Endothelial cell of umbilical vein (primary cell): ENCODE measurements around the gene NDUFAF2. TPM values are rescaled to one million over a fixed set of nuclear protein-coding genes. Genes with fewer than 3 reads are reported as not detected.

Experiments used
- BruUV-seq: library from RNA; stranded (reverse); fragments of 400-500 nt; replicated peaks from 2 replicates; lab custom pipeline; 2021; lab: Mats Ljungman, UMichigan
- CTCF ChIA-PET: fragments of 300-600, 350-600 bp; sonication (Branson Sonifier 250); formaldehyde crosslinking; loops from one replicate; lab custom pipeline; 2021; ENCODE audit warnings: antibody characterized with exemption, inconsistent platforms; lab: Charles Lee
- POLR2A ChIA-PET: fragments of 300-600, 350-600 bp; sonication (Branson Sonifier 250); formaldehyde crosslinking; loops from one replicate; lab custom pipeline; 2021; ENCODE audit warnings: antibody characterized with exemption, inconsistent platforms; lab: Charles Lee
- DNase-seq: peaks from one replicate; pipeline ENCODE4 v3.0.0-alpha.2; 2011; ENCODE audit warnings: low read depth, low spot score
- FAIRE-seq: peaks from 2 replicates; lab custom pipeline; 2011; peaks lifted over from hg19 to GRCh38; lab: Jason Lieb, UNC
- H2AFZ ChIP-seq: 2 replicates; pipeline ENCODE4 v1.6.0; 2012; ENCODE audit warnings: low read depth, low read length, control low read depth, inconsistent platforms
- H3K27ac ChIP-seq: 2 replicates; pipeline ENCODE4 v1.5.1; 2011; ENCODE audit warnings: low read depth, mild to moderate bottlenecking, control low read depth, low read length, moderate library complexity; ENCODE audit not compliant: insufficient read depth
- H3K27me3 ChIP-seq, 2 experiments: 2 replicates each; pipeline versions ENCODE4 v1.6.0 to v1.6.1; 2011; ENCODE audit warnings: low read length in 2 of 2, mixed read lengths in 1 of 2; ENCODE audit not compliant: control insufficient read depth in 2 of 2, insufficient read depth in 2 of 2
- H3K36me3 ChIP-seq, 2 experiments: 2 replicates in 1 of 2; 3 replicates in 1 of 2; pipeline ENCODE4 v1.5.1; 2011; ENCODE audit warnings: low read length in 2 of 2, mild to moderate bottlenecking in 1 of 2, moderate library complexity in 1 of 2; ENCODE audit not compliant: control insufficient read depth in 2 of 2, insufficient read depth in 2 of 2; ENCODE audit errors: extremely low read depth in 1 of 2
- H3K4me1 ChIP-seq: 3 replicates; pipeline ENCODE4 v1.5.1; 2011; ENCODE audit warnings: mild to moderate bottlenecking, low read length; ENCODE audit not compliant: control insufficient read depth, insufficient read depth; ENCODE audit errors: extremely low read depth
- H3K4me2 ChIP-seq: 2 replicates; pipeline ENCODE4 v1.6.1; 2011; ENCODE audit warnings: low read length, control low read depth, mixed read lengths; ENCODE audit not compliant: insufficient read depth
- H3K4me3 ChIP-seq, 3 experiments: fragments of 200-600 bp in 1 of 3; sonication (generic), shearing (Covaris generic) in 1 of 3; replicated peaks in 1 of 3; 2 replicates each; pipeline ENCODE4 v1.5.1; 2011 to 2016; ENCODE audit warnings: control low read depth in 3 of 3, low read length in 3 of 3, mild to moderate bottlenecking in 2 of 3, inconsistent platforms in 1 of 3, low read depth in 1 of 3, moderate library complexity in 1 of 3; ENCODE audit not compliant: insufficient read depth in 1 of 3
- H3K79me2 ChIP-seq: 2 replicates; pipeline ENCODE4 v1.6.0; 2012; ENCODE audit warnings: low read length, inconsistent platforms; ENCODE audit not compliant: control insufficient read depth, insufficient read depth
- H3K9ac ChIP-seq: replicated peaks from 2 replicates; pipeline ENCODE3; 2011; ENCODE audit warnings: low read length, control low read depth; ENCODE audit not compliant: insufficient read depth; ENCODE audit errors: extremely low read depth
- H3K9me1 ChIP-seq: replicated peaks from 3 replicates; pipeline ENCODE4 v1.6.0; 2011; ENCODE audit warnings: mild to moderate bottlenecking, low read length; ENCODE audit not compliant: control insufficient read depth, insufficient read depth; ENCODE audit errors: extremely low read depth
- H3K9me3 ChIP-seq: replicated peaks from 2 replicates; pipeline ENCODE4 v1.5.1; 2012; ENCODE audit warnings: low read length, inconsistent platforms; ENCODE audit not compliant: control insufficient read depth, insufficient read depth
- H4K20me1 ChIP-seq: replicated peaks from 2 replicates; pipeline ENCODE3; 2011; ENCODE audit warnings: mild to moderate bottlenecking, low read length; ENCODE audit not compliant: control insufficient read depth, insufficient read depth; ENCODE audit errors: extremely low read depth
- EZH2 ChIP-seq: IDR thresholded peaks from 2 replicates; pipeline ENCODE4 v1.6.1; 2012; ENCODE audit warnings: borderline replicate concordance, low read depth, mild to moderate bottlenecking, moderate library complexity, low read length, inconsistent platforms; ENCODE audit not compliant: severe bottlenecking
- FOS ChIP-seq: IDR thresholded peaks from 2 replicates; pipeline ENCODE4 v1.6.1; 2011; ENCODE audit warnings: mild to moderate bottlenecking, low read length, moderate library complexity, borderline replicate concordance; ENCODE audit not compliant: insufficient read depth
- GATA2 ChIP-seq: IDR thresholded peaks from 2 replicates; pipeline ENCODE4 v1.7.0; 2011; ENCODE audit warnings: low read depth, mild to moderate bottlenecking, moderate library complexity, mixed read lengths, low read length; ENCODE audit not compliant: insufficient read length, insufficient read depth
- JUN ChIP-seq: IDR thresholded peaks from 2 replicates; pipeline ENCODE4 v1.6.1; 2011; ENCODE audit warnings: borderline replicate concordance, low read depth; ENCODE audit not compliant: insufficient read length, insufficient read depth
- MYC ChIP-seq: IDR thresholded peaks from one replicate; pipeline ENCODE4 v1.6.1; 2011; ENCODE audit warnings: mild to moderate bottlenecking, low read depth, low read length
- POLR2A ChIP-seq: IDR thresholded peaks from 2 replicates; pipeline ENCODE4 v1.6.1; 2012; ENCODE audit warnings: low read depth, mild to moderate bottlenecking, control low read depth, low read length
- POLR2AphosphoS5 ChIP-seq: IDR thresholded peaks from 2 replicates; pipeline ENCODE4 v1.6.1; 2012; ENCODE audit warnings: low read depth, mild to moderate bottlenecking, control low read depth, low read length, moderate library complexity; ENCODE audit not compliant: insufficient read depth
- dilution Hi-C: fragments of 300-500 bp; cut with MboI; formaldehyde crosslinking; loops from one replicate; pipeline ENCODE4 v1.15.0; 2019; ENCODE audit warnings: low sequenced_read_pairs; ENCODE audit not compliant: extremely low pct_ligation_motif_present
- intact Hi-C: fragments of 100-400 bp; cut with micrococcal nuclease; formaldehyde crosslinking; loops from one replicate; pipeline ENCODE4 v1.10.0; 2022
- polyA plus RNA-seq, 4 experiments: library from polyadenylated mRNA; depleted of rRNA in 3 of 4; stranded (reverse) in 3 of 4; unstranded in 1 of 4; fragments of >200 nt; gene quantifications; 2 replicates each; pipeline versions ENCODE4 v1.2.1 to v1.2.3, GENCODE V29; 2011 to 2012; ENCODE audit warnings: missing spikeins in 1 of 4
- total RNA-seq: library from RNA; stranded (reverse); gene quantifications from 2 replicates; pipeline ENCODE4 v1.2.3, GENCODE V29; 2021
- TF ChIP-seq, protein P1 (sequence below): IDR thresholded peaks from 2 replicates; pipeline ENCODE4 v1.6.1; 2011; ENCODE audit not compliant: insufficient read depth, insufficient read length
- TF ChIP-seq, protein P2 (sequence below), 2 donors: IDR thresholded peaks; 1 replicate in 1 of 2; 2 replicates in 1 of 2; pipeline ENCODE4 v1.5.1; 2011; ENCODE audit warnings: low read length in 2 of 2, mild to moderate bottlenecking in 2 of 2, moderate library complexity in 2 of 2, control low read depth in 1 of 2, inconsistent platforms in 1 of 2, low read depth in 1 of 2; ENCODE audit not compliant: insufficient read depth in 1 of 2; ENCODE audit errors: extremely low read depth in 1 of 2

The NDUFAF2 gene
- total and polyA plus RNA-seq, 2 donors (not counting 3 experiments of a cell fraction or from before 2014, with no cell fraction given): 10.7 to 39.9 TPM

DNA sequence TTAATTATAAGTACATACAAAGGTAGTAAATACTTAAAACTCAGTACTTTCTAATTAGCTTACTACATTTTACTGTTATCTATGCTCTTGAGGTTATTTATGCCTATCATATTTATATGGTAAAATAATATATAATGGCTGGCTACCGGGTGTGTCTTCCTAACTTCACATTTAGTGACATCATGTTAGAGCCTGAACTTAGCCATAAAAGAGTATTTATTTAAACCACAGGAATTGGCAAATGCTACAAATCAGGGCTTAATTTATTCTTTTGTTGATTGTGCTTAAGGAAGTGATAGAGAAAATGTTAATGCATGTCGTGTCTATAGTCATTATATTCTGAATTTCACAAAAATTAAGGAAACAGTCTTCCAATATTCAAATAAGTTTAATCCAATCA lies 73.1 kb downstream of the NDUFAF2 start:
- Histone ChIP-seq H3K36me3 (no peaks in the 10 kb centered on the region), H4K20me1 (no peaks in the 10 kb centered on the region), H3K9ac (no peak overlapping the region), H3K4me2 (no peak overlapping the region), H3K27me3 (no peaks in the 10 kb centered on the region), H3K9me3 (no peaks in the 10 kb centered on the region), H3K79me2 (peaks cover 4% of the 10 kb centered on the region), H3K27ac (no peak overlapping the region), H3K9me1 (no peaks in the 10 kb centered on the region), H3K4me1 (peaks cover 9% of the 10 kb centered on the region), H3K4me3 (no peak overlapping the region), H2AFZ (no peak overlapping the region)
- ChIA-PET CTCF (no interaction called here), POLR2A (no interaction called here)
- no TSS peak for BruUV-seq
- FAIRE-seq: no peak
- intact Hi-C loops (no loop called here), dilution Hi-C loops (no loop called here)
- no peak for DNase-seq
- TF ChIP-seq EZH2: no peak

DNA sequence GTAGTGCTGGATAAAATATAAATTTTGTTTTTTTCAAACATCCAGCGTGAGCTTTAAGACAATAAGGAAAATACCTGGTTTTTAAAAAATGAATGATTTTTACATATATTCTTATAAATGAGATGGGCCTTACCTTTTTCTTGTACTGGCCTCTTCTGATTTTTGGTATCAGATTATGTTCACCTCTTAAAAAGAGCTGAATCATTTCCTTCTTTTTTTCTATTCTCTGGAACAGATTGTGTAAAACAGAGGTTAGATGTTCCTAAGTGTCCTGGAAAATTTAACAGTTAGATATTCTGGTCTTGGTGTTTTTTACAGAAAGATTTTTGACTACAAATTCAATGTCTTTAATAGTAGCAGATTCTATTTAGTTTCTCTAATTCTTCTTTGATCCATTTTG lies 74.6 kb downstream of the NDUFAF2 start:
- peak; percentile 23 for DNase-seq
- H3K27me3 ChIP-seq: no peaks in the 10 kb centered on the region
- POLR2A ChIA-PET: no interaction called here

More for the DNA sequence above, 74.6 kb downstream of the NDUFAF2 start:
- peaks cover 6% of the 10 kb centered on the region for H3K79me2 ChIP-seq
- peaks cover 9% of the 10 kb centered on the region for H3K4me1 ChIP-seq
- no peaks in the 10 kb centered on the region for H4K20me1 ChIP-seq
- intact Hi-C loops (no loop called here), dilution Hi-C loops (no loop called here)
- H3K4me2 ChIP-seq: peak overlapping the region; percentile 36
- no peak for FAIRE-seq
- H3K9me1 ChIP-seq: no peaks in the 10 kb centered on the region
- no peak overlapping the region for H3K4me3 ChIP-seq
- no peak overlapping the region for H2AFZ ChIP-seq
- H3K9ac ChIP-seq: peak overlapping the region; percentile 31
- no peaks in the 10 kb centered on the region for H3K9me3 ChIP-seq
- H3K27ac ChIP-seq: no peak overlapping the region
- CTCF ChIA-PET: interaction anchor here (0.9 to 1.9 kb wide), 4 partner anchors 9 to 316 kb away, joined by 3 to 8 read pairs (median 4); no protein-coding TSS in a partner anchor
- TF ChIP-seq POLR2AphosphoS5: no peak
- TF ChIP-seq EZH2: no peak
- TF ChIP-seq, protein P1, sequence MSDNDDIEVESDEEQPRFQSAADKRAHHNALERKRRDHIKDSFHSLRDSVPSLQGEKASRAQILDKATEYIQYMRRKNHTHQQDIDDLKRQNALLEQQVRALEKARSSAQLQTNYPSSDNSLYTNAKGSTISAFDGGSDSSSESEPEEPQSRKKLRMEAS: no peak
- no peak for TF ChIP-seq GATA2
- no peak for TF ChIP-seq JUN
- no peak for TF ChIP-seq POLR2A
- TF ChIP-seq FOS: no peak
- TF ChIP-seq, protein P2, sequence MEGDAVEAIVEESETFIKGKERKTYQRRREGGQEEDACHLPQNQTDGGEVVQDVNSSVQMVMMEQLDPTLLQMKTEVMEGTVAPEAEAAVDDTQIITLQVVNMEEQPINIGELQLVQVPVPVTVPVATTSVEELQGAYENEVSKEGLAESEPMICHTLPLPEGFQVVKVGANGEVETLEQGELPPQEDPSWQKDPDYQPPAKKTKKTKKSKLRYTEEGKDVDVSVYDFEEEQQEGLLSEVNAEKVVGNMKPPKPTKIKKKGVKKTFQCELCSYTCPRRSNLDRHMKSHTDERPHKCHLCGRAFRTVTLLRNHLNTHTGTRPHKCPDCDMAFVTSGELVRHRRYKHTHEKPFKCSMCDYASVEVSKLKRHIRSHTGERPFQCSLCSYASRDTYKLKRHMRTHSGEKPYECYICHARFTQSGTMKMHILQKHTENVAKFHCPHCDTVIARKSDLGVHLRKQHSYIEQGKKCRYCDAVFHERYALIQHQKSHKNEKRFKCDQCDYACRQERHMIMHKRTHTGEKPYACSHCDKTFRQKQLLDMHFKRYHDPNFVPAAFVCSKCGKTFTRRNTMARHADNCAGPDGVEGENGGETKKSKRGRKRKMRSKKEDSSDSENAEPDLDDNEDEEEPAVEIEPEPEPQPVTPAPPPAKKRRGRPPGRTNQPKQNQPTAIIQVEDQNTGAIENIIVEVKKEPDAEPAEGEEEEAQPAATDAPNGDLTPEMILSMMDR (IDR thresholded peaks at IDR 0.05; ENCODE audit: extremely low read depth in 1 of 2, insufficient read depth in 1 of 2, low read depth in 1 of 2, low read length in 2 of 2): no peak
- TF ChIP-seq MYC: no peak
- H3K36me3 ChIP-seq: no peaks in the 10 kb centered on the region
- no TSS peak for BruUV-seq
